Measurements from ENCODE around the gene ELL.
"Not testable (repeated sequence)": the region's sequence is repeated elsewhere in the genome, so short reads cannot be mapped to it uniquely, and the experiment has no call there.

Gene ELL

GRCh38 chr19:18521692-18522123, at the start of gene ELL:
Gene ELL (minus strand): TSS chr19:18522070. CDS start chr19:18522055, 15 bp downstream.
- DNase-seq: no peak

- DNase-seq: no peak
These were observed 46.5 kb upstream of the ELL start for GRCh38 chr19:18568367-18568766.

- no peak for DNase-seq
These were observed 45.1 kb upstream of the ELL start for GRCh38 chr19:18566953-18567352.

- DNase-seq: no peak
These were observed 40.2 kb upstream of the ELL start for GRCh38 chr19:18562086-18562485.

GRCh38 chr19:18559685-18560084, 37.8 kb upstream of the ELL start:
- DNase-seq: no peak

- no peak for DNase-seq
These were observed 36.7 kb upstream of the ELL start for GRCh38 chr19:18558604-18559003.

GRCh38 chr19:18558202-18558555, 36.3 kb upstream of the ELL start:
- no peak for DNase-seq

- peak; percentile 100 for DNase-seq
These were observed 35.7 kb upstream of the ELL start, which contains the start of gene KXD1 for GRCh38 chr19:18557411-18558201. Gene KXD1 (plus strand): TSS chr19:18557870. CDS start chr19:18562057, 4,187 bp downstream.

GRCh38 chr19:18551631-18552030, 29.8 kb upstream of the ELL start:
- DNase-seq: no peak

- peak; percentile 95 for DNase-seq
These were observed 22.1 kb upstream of the ELL start for GRCh38 chr19:18543814-18544475.

GRCh38 chr19:18542941-18543813, 21.3 kb upstream of the ELL start, which contains the start of gene FKBP8:
Gene FKBP8 (minus strand): TSS chr19:18543573. CDS start chr19:18541970, 1,603 bp downstream.
- peak; percentile 95 for DNase-seq

GRCh38 chr19:18541992-18542940, 20.4 kb upstream of the ELL start:
- no peak for DNase-seq

- no peak for DNase-seq
These were observed 19.6 kb upstream of the ELL start for GRCh38 chr19:18541258-18541991.

GRCh38 chr19:18540200-18540599, 18.3 kb upstream of the ELL start:
- DNase-seq: not testable (repeated sequence)

GRCh38 chr19:18539372-18539771, 17.5 kb upstream of the ELL start:
- no peak for DNase-seq

GRCh38 chr19:18538115-18538514, 16.2 kb upstream of the ELL start:
- no peak for DNase-seq

GRCh38 chr19:18537431-18537830, 15.6 kb upstream of the ELL start:
- DNase-seq: no peak

- no peak for DNase-seq
These were observed 14.6 kb upstream of the ELL start for GRCh38 chr19:18536475-18536874.

- DNase-seq: no peak
These were observed 11.2 kb upstream of the ELL start for GRCh38 chr19:18533058-18533457.

- no peak for DNase-seq
These were observed 10.5 kb upstream of the ELL start for GRCh38 chr19:18532168-18532890.

- no peak for DNase-seq
These were observed 9.6 kb upstream of the ELL start for GRCh38 chr19:18531485-18531884.

Data from RPMI8226 (cell line).